GM19351 (cell line): ENCODE results near the gene ULK4.
"Not testable (repeated sequence)": the region's sequence is repeated elsewhere in the genome, so short reads cannot be mapped to it uniquely, and the experiment has no call there.

ENCODE experiments used
- ATAC-seq: cut with Tn5 transposase; IDR thresholded peaks from one replicate; pipeline ENCODE4 v1.9.1; 2021; ENCODE audit warnings: mild to moderate bottlenecking, moderate library complexity; ENCODE audit not compliant: unreplicated experiment

The ULK4 gene

GRCh38 chr3:41960826-41961750, 815 bp downstream of the ULK4 start:
- ATAC-seq = peak; percentile 21

GRCh38 chr3:41956574-41956973, 5.3 kb downstream of the ULK4 start:
- no peak for ATAC-seq

- ATAC-seq = no peak
Observed at GRCh38 chr3:41955192-41955591, 6.7 kb downstream of the ULK4 start.

- ATAC-seq = no peak
Observed at GRCh38 chr3:41943311-41943843, 18.5 kb downstream of the ULK4 start.

GRCh38 chr3:41940393-41940792, 21.5 kb downstream of the ULK4 start:
- no peak for ATAC-seq

- ATAC-seq = no peak
Observed at GRCh38 chr3:41936384-41936783, 25.5 kb downstream of the ULK4 start.

GRCh38 chr3:41933154-41933676, 28.7 kb downstream of the ULK4 start:
- ATAC-seq = no peak

GRCh38 chr3:41932464-41932863, 29.4 kb downstream of the ULK4 start:
- no peak for ATAC-seq

GRCh38 chr3:41920406-41920965, 41.4 kb downstream of the ULK4 start:
- ATAC-seq = no peak

GRCh38 chr3:41915353-41915752, 46.5 kb downstream of the ULK4 start:
- no peak for ATAC-seq

- ATAC-seq = no peak
Observed at GRCh38 chr3:41912280-41912679, 49.6 kb downstream of the ULK4 start.

- ATAC-seq = no peak
Observed at GRCh38 chr3:41907330-41908073, 54.4 kb downstream of the ULK4 start.

- ATAC-seq = no peak
Observed at GRCh38 chr3:41900265-41900664, 61.6 kb downstream of the ULK4 start.

GRCh38 chr3:41898631-41899030, 63.3 kb downstream of the ULK4 start:
- ATAC-seq = no peak

- no peak for ATAC-seq
Observed at GRCh38 chr3:41893977-41894376, 67.9 kb downstream of the ULK4 start.

GRCh38 chr3:41888368-41889076, 73.4 kb downstream of the ULK4 start:
- ATAC-seq = no peak

GRCh38 chr3:41882956-41883355, 78.9 kb downstream of the ULK4 start:
- no peak for ATAC-seq

- no peak for ATAC-seq
Observed at GRCh38 chr3:41881233-41881821, 80.6 kb downstream of the ULK4 start.

GRCh38 chr3:41880387-41880786, 81.5 kb downstream of the ULK4 start:
- ATAC-seq = no peak

- ATAC-seq = not testable (repeated sequence)
Observed at GRCh38 chr3:41877741-41878140, 84.2 kb downstream of the ULK4 start.
